IMR-90 (cell line): ENCODE measurements around the gene SPECC1L.

ENCODE experiments used
- POLR2A ChIP-seq: IDR thresholded peaks from 2 replicates; pipeline ENCODE4 v1.6.1; 2012; ENCODE audit warnings: mild to moderate bottlenecking, low read depth, low read length
- RAD21 ChIP-seq: IDR thresholded peaks from 2 replicates; pipeline ENCODE4 v1.6.1; 2012; ENCODE audit warnings: low read length, improper control_type of control experiment
- TF ChIP-seq, protein P1 (sequence below): conservative IDR thresholded peaks from 2 replicates; pipeline ENCODE4 v1.5.1; 2012; ENCODE audit warnings: mild to moderate bottlenecking, low read depth, low read length, improper control_type of control experiment

DNA sequence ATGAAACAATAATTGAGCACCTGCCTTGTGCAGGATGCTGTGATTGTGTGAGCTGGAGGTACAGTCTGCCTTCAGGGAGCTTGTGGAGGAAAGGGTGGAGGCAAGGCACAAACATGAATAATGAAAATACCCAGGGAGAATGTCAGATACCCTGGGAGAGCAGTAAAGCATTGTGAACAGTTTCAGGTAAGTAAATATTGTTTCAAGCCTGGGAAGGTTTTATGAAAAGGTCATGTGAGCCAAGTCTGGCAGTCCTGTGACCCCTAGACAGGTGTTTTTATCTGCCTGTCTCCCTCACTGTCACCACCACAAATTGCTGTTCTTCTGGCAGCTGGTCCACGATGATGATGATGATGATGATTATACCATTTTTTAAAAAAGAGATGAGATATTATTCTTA lies 32.0 kb downstream of the SPECC1L start:
- TF ChIP-seq, protein P1, sequence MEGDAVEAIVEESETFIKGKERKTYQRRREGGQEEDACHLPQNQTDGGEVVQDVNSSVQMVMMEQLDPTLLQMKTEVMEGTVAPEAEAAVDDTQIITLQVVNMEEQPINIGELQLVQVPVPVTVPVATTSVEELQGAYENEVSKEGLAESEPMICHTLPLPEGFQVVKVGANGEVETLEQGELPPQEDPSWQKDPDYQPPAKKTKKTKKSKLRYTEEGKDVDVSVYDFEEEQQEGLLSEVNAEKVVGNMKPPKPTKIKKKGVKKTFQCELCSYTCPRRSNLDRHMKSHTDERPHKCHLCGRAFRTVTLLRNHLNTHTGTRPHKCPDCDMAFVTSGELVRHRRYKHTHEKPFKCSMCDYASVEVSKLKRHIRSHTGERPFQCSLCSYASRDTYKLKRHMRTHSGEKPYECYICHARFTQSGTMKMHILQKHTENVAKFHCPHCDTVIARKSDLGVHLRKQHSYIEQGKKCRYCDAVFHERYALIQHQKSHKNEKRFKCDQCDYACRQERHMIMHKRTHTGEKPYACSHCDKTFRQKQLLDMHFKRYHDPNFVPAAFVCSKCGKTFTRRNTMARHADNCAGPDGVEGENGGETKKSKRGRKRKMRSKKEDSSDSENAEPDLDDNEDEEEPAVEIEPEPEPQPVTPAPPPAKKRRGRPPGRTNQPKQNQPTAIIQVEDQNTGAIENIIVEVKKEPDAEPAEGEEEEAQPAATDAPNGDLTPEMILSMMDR = no peak
- no peak for TF ChIP-seq POLR2A
- TF ChIP-seq RAD21 = no peak
